OCI-LY3 (cell line): Measurements from ENCODE around the gene HYAL4.
A peak's percentile ranks its signal among the peaks of the same experiment; 100 is the strongest.

ENCODE experiments used
- EZH2phosphoT487 ChIP-seq: fragments of 200-600 bp; shearing (Covaris generic); IDR thresholded peaks from 2 replicates; pipeline ENCODE4 v1.6.1; 2018; ENCODE audit warnings: antibody characterized with exemption, mixed run types, low read depth
- TF ChIP-seq, protein P1 (sequence below): fragments of 200-600, 300-600 bp; sonication (generic); IDR thresholded peaks from 2 replicates; pipeline ENCODE4 v1.5.1; 2014; ENCODE audit warnings: antibody characterized with exemption, low read length, low read depth

DNA sequence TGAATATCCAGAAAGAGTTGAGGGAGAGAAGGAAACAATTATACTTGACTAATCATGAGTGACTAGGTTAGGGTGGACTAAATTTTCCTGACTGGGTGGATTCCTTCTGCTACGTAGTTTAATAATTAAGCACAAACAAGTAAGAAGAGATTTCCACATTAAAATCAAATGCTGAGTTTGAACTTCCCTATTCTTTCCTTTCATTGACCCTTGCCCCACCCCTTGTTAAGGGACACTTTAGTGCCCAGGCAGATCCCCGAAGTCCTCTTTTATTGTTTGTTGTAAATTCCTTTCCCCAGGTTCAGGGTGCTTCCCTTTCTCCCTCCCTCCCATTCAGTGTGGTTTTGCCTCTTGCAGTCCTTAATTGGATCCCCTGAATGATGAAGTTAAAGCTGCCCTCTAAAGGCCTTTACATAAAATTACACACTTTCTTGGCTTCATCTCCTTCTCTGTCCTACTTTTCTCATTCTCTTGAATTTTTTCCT, 71.3 kb downstream of the HYAL4 start:
- TF ChIP-seq, protein P1, sequence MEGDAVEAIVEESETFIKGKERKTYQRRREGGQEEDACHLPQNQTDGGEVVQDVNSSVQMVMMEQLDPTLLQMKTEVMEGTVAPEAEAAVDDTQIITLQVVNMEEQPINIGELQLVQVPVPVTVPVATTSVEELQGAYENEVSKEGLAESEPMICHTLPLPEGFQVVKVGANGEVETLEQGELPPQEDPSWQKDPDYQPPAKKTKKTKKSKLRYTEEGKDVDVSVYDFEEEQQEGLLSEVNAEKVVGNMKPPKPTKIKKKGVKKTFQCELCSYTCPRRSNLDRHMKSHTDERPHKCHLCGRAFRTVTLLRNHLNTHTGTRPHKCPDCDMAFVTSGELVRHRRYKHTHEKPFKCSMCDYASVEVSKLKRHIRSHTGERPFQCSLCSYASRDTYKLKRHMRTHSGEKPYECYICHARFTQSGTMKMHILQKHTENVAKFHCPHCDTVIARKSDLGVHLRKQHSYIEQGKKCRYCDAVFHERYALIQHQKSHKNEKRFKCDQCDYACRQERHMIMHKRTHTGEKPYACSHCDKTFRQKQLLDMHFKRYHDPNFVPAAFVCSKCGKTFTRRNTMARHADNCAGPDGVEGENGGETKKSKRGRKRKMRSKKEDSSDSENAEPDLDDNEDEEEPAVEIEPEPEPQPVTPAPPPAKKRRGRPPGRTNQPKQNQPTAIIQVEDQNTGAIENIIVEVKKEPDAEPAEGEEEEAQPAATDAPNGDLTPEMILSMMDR: peak; percentile 54
- no peak for TF ChIP-seq EZH2phosphoT487
